Endodermal cell (in vitro differentiated cells): ENCODE data around the gene ZNF532. TPM values are rescaled to one million over a fixed set of nuclear protein-coding genes. Genes with fewer than 3 reads are reported as not detected.
A peak's percentile ranks its signal among the peaks of the same experiment; 100 is the strongest.

ENCODE experiments used
- DNase-seq: peaks from one replicate; pipeline ENCODE4 v3.0.0-alpha.2; 2017
- H3K27ac ChIP-seq: 2 replicates; pipeline ENCODE4 v1.5.1; 2013; ENCODE audit warnings: mild to moderate bottlenecking, low read depth, low read length, moderate library complexity
- H3K27me3 ChIP-seq: 2 replicates; pipeline ENCODE4 v1.6.1; 2013; ENCODE audit warnings: mild to moderate bottlenecking, low read length, moderate library complexity; ENCODE audit not compliant: insufficient read depth, control insufficient read depth, poor library complexity, severe bottlenecking
- H3K36me3 ChIP-seq: 2 replicates; pipeline ENCODE4 v1.7.0; 2013; ENCODE audit warnings: mild to moderate bottlenecking, low read length, moderate library complexity; ENCODE audit not compliant: control insufficient read depth, insufficient read depth
- H3K4me1 ChIP-seq: one replicate; pipeline ENCODE4 v1.7.0; 2013; ENCODE audit warnings: low read length; ENCODE audit not compliant: control insufficient read depth, insufficient read depth
- H3K4me3 ChIP-seq: 2 replicates; pipeline ENCODE4 v1.5.1; 2013; ENCODE audit warnings: mild to moderate bottlenecking, low read length, moderate library complexity
- H3K9ac ChIP-seq: 2 replicates; pipeline ENCODE4 v1.6.1; 2013; ENCODE audit warnings: mild to moderate bottlenecking, low read length, moderate library complexity; ENCODE audit not compliant: poor library complexity, severe bottlenecking; ENCODE audit errors: extremely low read depth
- H3K9me3 ChIP-seq: 2 replicates; pipeline ENCODE4 v1.6.1; 2013; ENCODE audit warnings: mild to moderate bottlenecking, low read length, moderate library complexity; ENCODE audit not compliant: control insufficient read depth
- H3K27ac Mint-ChIP-seq: 2 replicates; pipeline ENCODE4 v1.8.0; 2020; ENCODE audit warnings: mixed read lengths
- H3K27me3 Mint-ChIP-seq: 2 replicates; pipeline ENCODE4 v1.8.0; 2021; ENCODE audit warnings: mild to moderate bottlenecking, mixed read lengths; ENCODE audit not compliant: insufficient read depth
- H3K36me3 Mint-ChIP-seq: 2 replicates; pipeline ENCODE4 v1.8.0; 2020; ENCODE audit warnings: low read depth, mixed read lengths
- H3K4me1 Mint-ChIP-seq: 2 replicates; pipeline ENCODE4 v1.8.0; 2020; ENCODE audit warnings: mixed read lengths
- H3K4me3 Mint-ChIP-seq: 2 replicates; pipeline ENCODE4 v1.8.0; 2020; ENCODE audit warnings: mild to moderate bottlenecking, moderate library complexity, mixed read lengths
- H3K9me3 Mint-ChIP-seq: 2 replicates; pipeline ENCODE4 v1.8.0; 2020; ENCODE audit warnings: mild to moderate bottlenecking, mixed read lengths
- CTCF ChIP-seq: fragments of 200-600 bp; sonication (generic); conservative IDR thresholded peaks from 2 replicates; pipeline ENCODE4 v1.5.0; 2021; ENCODE audit warnings: antibody characterized with exemption, mild to moderate bottlenecking
- WGBS, 2 experiments: methylation state at CpG; one replicate each; pipeline versions ENCODE4 v1.1.5 to v1.1.7; 2013; ENCODE audit warnings: missing lambda C conversion rate in 2 of 2, mixed read lengths in 1 of 2; ENCODE audit not compliant: insufficient coverage in 1 of 2, insufficient read length in 1 of 2; 5-methylcytosine and 5-hydroxymethylcytosine counted together
- total RNA-seq, 2 donors: library from RNA; stranded (reverse); fragmentation: NEBNext Ultra II Directional in 1 of 2; extraction: Animal tissue kit (Norgen Biotek cat#: 25700) in 1 of 2; gene quantifications; 2 replicates in 1 of 2; 3 replicates in 1 of 2; pipeline ENCODE4 v1.2.1, GENCODE V29; 2021

ZNF532 gene
- total RNA-seq, 2 donors from 2014 or later, result 138 to 207 TPM

GRCh38 chr18:58992301-58993231 is 127.9 kb downstream of the ZNF532 start:
- Histone ChIP-seq H3K9me3 (no peaks in the 10 kb centered on the region), H3K27ac (no peak overlapping the region), H3K27me3 (no peaks in the 10 kb centered on the region), H3K4me3 (no peak overlapping the region), H3K4me1 (no peaks in the 10 kb centered on the region), H3K9ac (no peak overlapping the region), H3K36me3 (no peaks in the 10 kb centered on the region)
- Mint-ChIP-seq H3K9me3 (no peaks in the 10 kb centered on the region), H3K4me3 (no peak overlapping the region), H3K27ac (no peak overlapping the region), H3K36me3 (no peaks in the 10 kb centered on the region), H3K27me3 (no peaks in the 10 kb centered on the region), H3K4me1 (no peaks in the 10 kb centered on the region)
- TF ChIP-seq CTCF, result no peak
- 83% methylated on average over 14 to 15 of the region's 16 CpGs for WGBS, 2 experiments
- peak; percentile 31 for DNase-seq

GRCh38 chr18:58993260-58993659 is 128.6 kb downstream of the ZNF532 start:
- DNase-seq, result no peak
- no peaks in the 10 kb centered on the region for H3K9me3 ChIP-seq
- H3K4me3 Mint-ChIP-seq, result no peak overlapping the region
- H3K27ac ChIP-seq, result no peak overlapping the region
- H3K4me1 ChIP-seq, result no peaks in the 10 kb centered on the region
- H3K36me3 Mint-ChIP-seq, result no peaks in the 10 kb centered on the region
- no peak for TF ChIP-seq CTCF
- H3K27me3 ChIP-seq, result no peaks in the 10 kb centered on the region
- H3K9me3 Mint-ChIP-seq, result no peaks in the 10 kb centered on the region
- no peaks in the 10 kb centered on the region for H3K27me3 Mint-ChIP-seq
- no peak overlapping the region for H3K9ac ChIP-seq
- no peak overlapping the region for H3K27ac Mint-ChIP-seq
- no peaks in the 10 kb centered on the region for H3K36me3 ChIP-seq
- H3K4me3 ChIP-seq, result no peak overlapping the region
- 94 to 100% methylated on average over 1 of the region's 4 CpGs for WGBS, 2 experiments
- no peaks in the 10 kb centered on the region for H3K4me1 Mint-ChIP-seq

- H3K9ac ChIP-seq, result no peak overlapping the region
- 95 to 100% methylated on average over 3 to 5 of the region's 5 CpGs for WGBS, 2 experiments
- H3K9me3 Mint-ChIP-seq, result peaks cover 3% of the 10 kb centered on the region
- TF ChIP-seq CTCF, result no peak
- no peaks in the 10 kb centered on the region for H3K4me1 ChIP-seq
- no peak overlapping the region for H3K27ac ChIP-seq
- no peaks in the 10 kb centered on the region for H3K27me3 Mint-ChIP-seq
- H3K36me3 Mint-ChIP-seq, result no peaks in the 10 kb centered on the region
- no peak for DNase-seq
- no peaks in the 10 kb centered on the region for H3K27me3 ChIP-seq
- no peaks in the 10 kb centered on the region for H3K36me3 ChIP-seq
- H3K4me1 Mint-ChIP-seq, result no peaks in the 10 kb centered on the region
- no peaks in the 10 kb centered on the region for H3K9me3 ChIP-seq
- H3K4me3 ChIP-seq, result no peak overlapping the region
- no peak overlapping the region for H3K4me3 Mint-ChIP-seq
- H3K27ac Mint-ChIP-seq, result no peak overlapping the region
These were observed 131.0 kb downstream of the ZNF532 start for GRCh38 chr18:58995663-58996062.
